Testis (tissue), 2 donors: Measurements from ENCODE around the gene NUDT6.

Source experiments
- CTCF ChIP-seq, 3 experiments: fragments of 450-650 bp in 2 of 3; fragments of 200-600 bp in 1 of 3; sonication (generic) in 1 of 3; IDR thresholded peaks; one replicate each; pipeline ENCODE4 v1.5.1; 2016 to 2019; ENCODE audit warnings: antibody characterized with exemption in 3 of 3, mild to moderate bottlenecking in 2 of 3, moderate library complexity in 1 of 3
- POLR2A ChIP-seq: fragments of 450-650 bp; IDR thresholded peaks from one replicate; pipeline ENCODE4 v1.6.1; 2017; ENCODE audit warnings: antibody characterized with exemption, mild to moderate bottlenecking, moderate library complexity

DNA sequence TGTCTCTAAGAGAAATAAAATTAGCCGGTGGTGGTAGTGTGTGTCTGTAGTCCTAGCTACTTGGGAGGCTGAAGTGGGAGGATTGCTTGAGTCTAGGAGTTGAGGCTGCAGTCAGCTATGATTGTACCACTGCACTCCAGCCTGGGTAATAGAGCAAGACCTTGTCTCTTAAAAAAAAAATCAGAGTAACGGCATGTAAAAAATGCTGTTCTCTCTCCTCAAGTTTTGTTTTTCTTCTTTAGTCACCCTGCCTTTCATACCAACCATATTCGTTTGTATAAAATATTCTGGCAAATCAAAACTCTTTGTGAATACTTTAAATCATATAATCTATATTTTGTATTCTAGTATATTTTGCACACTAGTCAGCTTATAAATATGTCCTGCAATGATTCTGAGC, 44.8 kb upstream of the NUDT6 start:
- no peak for TF ChIP-seq CTCF (IDR thresholded peaks at IDR 0.05)
- TF ChIP-seq POLR2A: no peak
